ENCODE results near the gene GATA2.

The GATA2 gene

DNA sequence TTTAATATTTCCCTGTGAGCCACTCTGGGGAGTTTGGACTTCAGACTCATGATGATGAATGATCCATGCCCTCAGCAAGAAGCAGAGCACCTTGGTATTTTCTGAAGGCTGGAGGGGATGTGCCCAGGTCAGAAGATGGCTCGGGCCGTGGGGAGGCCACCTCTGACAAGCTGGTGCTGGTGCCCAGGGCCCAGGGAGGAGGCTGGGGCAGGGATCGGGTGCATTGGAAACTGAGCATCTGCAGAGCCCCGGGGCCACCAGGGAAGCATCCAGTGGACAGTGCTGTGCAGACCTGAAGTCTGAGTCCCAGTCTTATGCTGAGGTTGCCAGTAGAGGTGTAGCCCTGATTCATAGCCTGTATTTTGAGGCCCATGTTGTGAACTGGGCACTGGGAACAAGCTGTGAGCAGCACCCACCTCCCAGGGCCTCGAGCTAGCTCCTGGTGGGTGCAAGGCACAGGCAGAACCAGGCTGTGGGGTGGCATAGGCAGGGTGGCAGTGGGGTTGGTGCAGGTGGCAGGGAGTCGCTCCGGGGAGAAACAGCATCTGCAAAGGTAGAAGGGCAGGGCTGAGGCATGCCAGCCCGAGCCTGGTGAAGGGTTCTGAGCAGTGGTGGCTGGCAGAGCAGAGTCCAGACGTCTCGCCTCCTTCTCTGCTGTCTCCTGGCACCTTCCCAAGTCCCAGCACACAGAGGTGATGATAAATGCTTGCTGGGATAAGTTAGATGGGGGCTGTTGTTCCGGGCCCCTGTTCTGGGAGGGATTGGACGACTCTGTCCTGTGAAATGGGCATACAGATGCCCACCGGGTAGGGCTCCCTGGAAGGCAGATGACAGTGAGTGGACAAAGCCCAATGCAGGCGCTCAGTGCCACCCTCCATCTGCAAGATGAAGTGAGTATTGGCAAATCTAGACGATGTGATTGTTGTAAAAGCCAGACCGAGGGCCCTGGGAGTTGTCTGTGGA, 36.9 kb downstream of the GATA2 start:
- no peak overlapping the region for H3K4me3 ChIP-seq (ENCODE audit: low read depth, low read length)
- TF ChIP-seq, protein P1, sequence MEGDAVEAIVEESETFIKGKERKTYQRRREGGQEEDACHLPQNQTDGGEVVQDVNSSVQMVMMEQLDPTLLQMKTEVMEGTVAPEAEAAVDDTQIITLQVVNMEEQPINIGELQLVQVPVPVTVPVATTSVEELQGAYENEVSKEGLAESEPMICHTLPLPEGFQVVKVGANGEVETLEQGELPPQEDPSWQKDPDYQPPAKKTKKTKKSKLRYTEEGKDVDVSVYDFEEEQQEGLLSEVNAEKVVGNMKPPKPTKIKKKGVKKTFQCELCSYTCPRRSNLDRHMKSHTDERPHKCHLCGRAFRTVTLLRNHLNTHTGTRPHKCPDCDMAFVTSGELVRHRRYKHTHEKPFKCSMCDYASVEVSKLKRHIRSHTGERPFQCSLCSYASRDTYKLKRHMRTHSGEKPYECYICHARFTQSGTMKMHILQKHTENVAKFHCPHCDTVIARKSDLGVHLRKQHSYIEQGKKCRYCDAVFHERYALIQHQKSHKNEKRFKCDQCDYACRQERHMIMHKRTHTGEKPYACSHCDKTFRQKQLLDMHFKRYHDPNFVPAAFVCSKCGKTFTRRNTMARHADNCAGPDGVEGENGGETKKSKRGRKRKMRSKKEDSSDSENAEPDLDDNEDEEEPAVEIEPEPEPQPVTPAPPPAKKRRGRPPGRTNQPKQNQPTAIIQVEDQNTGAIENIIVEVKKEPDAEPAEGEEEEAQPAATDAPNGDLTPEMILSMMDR (IDR thresholded peaks at IDR 0.05; ENCODE audit: borderline replicate concordance, insufficient read depth, low read depth, low read length), result no peak

DNA sequence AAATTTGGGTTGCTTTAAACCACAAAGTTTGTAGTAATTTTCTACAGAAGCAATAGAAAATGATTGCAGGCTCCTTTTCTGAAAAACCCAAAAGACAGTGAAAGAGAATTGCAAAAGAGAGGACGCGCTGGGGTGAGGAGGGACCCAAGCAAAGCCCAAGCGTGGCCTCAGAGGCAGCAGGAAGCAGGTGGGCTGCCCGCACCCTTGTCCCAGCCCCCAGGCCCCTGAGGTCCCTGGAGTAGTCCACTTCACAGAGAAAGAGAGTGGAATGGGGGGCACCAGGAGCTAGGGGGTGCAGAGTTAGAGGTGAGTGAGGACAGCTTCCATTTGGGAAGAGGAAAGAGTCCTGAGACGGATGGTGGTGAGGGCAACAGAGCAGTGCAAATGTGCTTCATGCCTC, 37.9 kb downstream of the GATA2 start:
- TF ChIP-seq, protein P1 (IDR thresholded peaks at IDR 0.05; ENCODE audit: borderline replicate concordance, insufficient read depth, low read depth, low read length), result no peak
- no peak overlapping the region for H3K4me3 ChIP-seq (ENCODE audit: low read depth, low read length)

GRCh38 chr3:128454310-128454618, 38.7 kb downstream of the GATA2 start:
- TF ChIP-seq, protein P1 (IDR thresholded peaks at IDR 0.05; ENCODE audit: borderline replicate concordance, insufficient read depth, low read depth, low read length), result no peak
- no peak overlapping the region for H3K4me3 ChIP-seq (ENCODE audit: low read depth, low read length)

DNA sequence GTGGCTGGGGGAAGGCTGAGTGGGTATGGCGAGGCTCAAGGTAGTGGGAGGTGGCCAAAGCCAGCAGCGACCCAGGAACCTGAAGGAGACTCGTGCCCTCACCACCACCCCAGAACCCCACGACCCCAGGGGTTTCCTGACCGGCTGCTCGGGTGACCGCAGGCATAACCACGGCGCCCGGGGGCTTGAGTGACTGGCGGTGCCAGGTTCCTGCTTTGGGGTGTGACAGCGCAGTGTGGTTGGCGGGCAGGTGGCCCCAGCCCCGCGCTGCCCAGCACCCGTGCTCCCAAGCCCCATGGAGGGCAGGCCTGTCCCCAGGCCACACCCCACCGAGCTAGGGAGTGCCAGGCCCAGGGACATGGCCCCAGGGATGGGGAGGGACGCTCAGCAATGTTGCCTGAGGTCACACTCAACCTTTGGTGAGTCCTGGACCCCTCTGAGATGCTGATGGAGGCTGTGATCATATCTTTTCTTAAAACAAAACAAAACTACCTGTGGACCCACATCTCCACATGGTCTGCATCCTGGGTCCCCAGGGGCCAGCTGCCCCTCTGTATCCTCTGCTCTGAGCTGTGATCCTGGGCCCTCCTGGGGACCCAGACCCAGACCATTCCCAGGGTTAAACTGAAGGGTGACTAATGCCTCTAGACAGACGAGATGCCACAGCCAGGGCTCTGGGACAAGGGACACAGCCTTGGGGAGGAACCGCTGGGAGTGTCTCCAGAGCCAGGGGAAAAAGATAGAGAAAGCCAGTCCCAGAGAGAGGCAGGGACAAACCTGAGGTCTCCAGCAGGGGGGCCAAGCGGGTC, 39.3 kb downstream of the GATA2 start:
- H3K4me3 ChIP-seq (ENCODE audit: low read depth, low read length), result no peak overlapping the region
- TF ChIP-seq, protein P1 (IDR thresholded peaks at IDR 0.05; ENCODE audit: borderline replicate concordance, insufficient read depth, low read depth, low read length), result no peak

DNA sequence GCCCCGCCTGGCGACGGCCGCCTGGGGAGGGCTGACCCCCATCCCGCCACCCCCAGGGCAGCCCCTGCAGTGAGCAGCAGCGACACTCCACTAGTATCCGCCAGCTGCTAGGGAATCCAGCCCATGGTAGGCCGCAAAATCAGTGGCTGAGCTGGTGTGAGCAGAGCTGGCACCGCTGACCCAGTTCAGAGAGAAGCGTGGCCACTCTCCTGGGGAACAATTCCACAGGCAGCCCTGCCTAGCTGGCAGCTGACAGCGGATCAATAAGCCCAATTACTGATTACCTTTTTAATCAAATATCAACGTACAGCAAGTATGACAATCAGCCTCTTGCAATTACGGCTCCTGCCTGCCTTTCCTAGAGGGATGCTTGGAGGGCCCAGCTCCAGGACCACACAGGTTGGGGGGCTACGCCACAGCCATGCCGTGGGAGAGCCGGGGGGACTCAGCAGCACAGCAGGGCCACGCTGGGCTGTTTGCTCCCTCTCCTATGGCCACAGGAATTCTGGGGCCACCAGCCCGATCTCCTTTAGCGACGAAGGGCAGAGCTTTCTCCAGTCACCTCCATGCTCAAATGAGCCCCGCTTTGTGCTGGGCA, 40.2 kb downstream of the GATA2 start:
- TF ChIP-seq, protein P1 (IDR thresholded peaks at IDR 0.05; ENCODE audit: borderline replicate concordance, insufficient read depth, low read depth, low read length), result no peak
- no peak overlapping the region for H3K4me3 ChIP-seq (ENCODE audit: low read depth, low read length)

GRCh38 chr3:128452120-128452519, 40.9 kb downstream of the GATA2 start:
- TF ChIP-seq, protein P1 (IDR thresholded peaks at IDR 0.05; ENCODE audit: borderline replicate concordance, insufficient read depth, low read depth, low read length), result no peak
- H3K4me3 ChIP-seq (ENCODE audit: low read depth, low read length), result no peak overlapping the region
